DND-41 (cell line): ENCODE results near the gene EFCC1.

Source experiments
- ATAC-seq: fragments of 200-7000 bp; cut with Tn5 transposase; 3 replicates; pipeline ENCODE4 v1.9.1; 2021; ENCODE audit warnings: low read depth; ENCODE audit not compliant: insufficient read depth
- DNase-seq: peaks from one replicate; pipeline ENCODE4 v3.0.0-alpha.2; 2020
- H2AFZ ChIP-seq: 2 replicates; pipeline ENCODE4 v1.6.0; 2012; ENCODE audit warnings: low read depth, low read length
- H3K27ac ChIP-seq: 2 replicates; pipeline ENCODE4 v1.5.1; 2012; ENCODE audit warnings: low read length, inconsistent platforms
- H3K27me3 ChIP-seq: fragments of 200-600 bp; sonication (generic); 2 replicates; pipeline ENCODE4 v1.6.0; 2012; ENCODE audit warnings: low read length, mild to moderate bottlenecking, inconsistent platforms; ENCODE audit not compliant: insufficient read depth, poor library complexity
- H3K36me3 ChIP-seq: 2 replicates; pipeline ENCODE4 v1.5.1; 2012; ENCODE audit warnings: low read length, inconsistent platforms; ENCODE audit not compliant: insufficient read depth
- H3K4me1 ChIP-seq: 2 replicates; pipeline ENCODE4 v1.5.1; 2012; ENCODE audit warnings: mild to moderate bottlenecking, low read length; ENCODE audit not compliant: insufficient read depth
- H3K4me2 ChIP-seq: 2 replicates; pipeline ENCODE4 v1.6.0; 2012; ENCODE audit warnings: mild to moderate bottlenecking, moderate library complexity, low read length, inconsistent platforms; ENCODE audit not compliant: insufficient read depth
- H3K4me3 ChIP-seq, 2 experiments: fragments of 200-600 bp in 1 of 2; shearing (Covaris generic) in 1 of 2; 2 replicates each; pipeline ENCODE4 v1.5.1; 2012 to 2016; ENCODE audit warnings: inconsistent platforms in 2 of 2, low read length in 2 of 2, mild to moderate bottlenecking in 2 of 2, low read depth in 1 of 2, moderate library complexity in 1 of 2
- H3K79me2 ChIP-seq: 2 replicates; pipeline ENCODE4 v1.6.0; 2012; ENCODE audit warnings: low read length, inconsistent platforms; ENCODE audit not compliant: insufficient read depth
- H3K9ac ChIP-seq: 2 replicates; pipeline ENCODE4 v1.6.0; 2012; ENCODE audit warnings: low read depth, mild to moderate bottlenecking, inconsistent platforms, low read length, moderate library complexity
- H3K9me3 ChIP-seq: 2 replicates; pipeline ENCODE4 v1.5.1; 2012; ENCODE audit warnings: low read length, moderate library complexity, mild to moderate bottlenecking, inconsistent platforms; ENCODE audit not compliant: insufficient read depth, severe bottlenecking
- H4K20me1 ChIP-seq: 2 replicates; pipeline ENCODE4 v1.6.0; 2012; ENCODE audit warnings: low read length; ENCODE audit not compliant: insufficient read depth
- CTCF ChIP-seq: IDR thresholded peaks from 2 replicates; pipeline ENCODE4 v1.5.1; 2012; ENCODE audit warnings: borderline replicate concordance, low read length, moderate library complexity, mild to moderate bottlenecking; ENCODE audit not compliant: poor library complexity, severe bottlenecking; ENCODE audit errors: extremely low read depth
- EZH2 ChIP-seq: IDR thresholded peaks from 3 replicates; pipeline ENCODE4 v1.6.1; 2012; ENCODE audit warnings: borderline replicate concordance, low read depth, mild to moderate bottlenecking, moderate library complexity, low read length, inconsistent platforms; ENCODE audit not compliant: severe bottlenecking

EFCC1 gene

GRCh38 chr3:129059311-129059958, 58.3 kb downstream of the EFCC1 start:
- Histone ChIP-seq H3K4me3 (no peak overlapping the region), H3K27me3 (no peaks in the 10 kb centered on the region), H3K4me1 (no peaks in the 10 kb centered on the region), H3K9ac (no peak overlapping the region), H3K79me2 (no peaks in the 10 kb centered on the region), H3K36me3 (no peaks in the 10 kb centered on the region), H3K4me2 (no peak overlapping the region), H4K20me1 (no peaks in the 10 kb centered on the region), H3K9me3 (no peaks in the 10 kb centered on the region), H2AFZ (no peak overlapping the region), H3K27ac (no peak overlapping the region)
- DNase-seq, result no peak
- ATAC-seq, result no peak
- TF ChIP-seq CTCF (no peak), EZH2 (no peak)

- H3K27me3 ChIP-seq, result no peaks in the 10 kb centered on the region
- DNase-seq (no peak), ATAC-seq (no peak)
- no peaks in the 10 kb centered on the region for H3K79me2 ChIP-seq
- H2AFZ ChIP-seq, result no peak within 1 kb of the TSS
- H3K9me3 ChIP-seq, result no peaks in the 10 kb centered on the region
- no peaks in the 10 kb centered on the region for H3K4me1 ChIP-seq
- H4K20me1 ChIP-seq, result no peaks in the 10 kb centered on the region
- no peak within 1 kb of the TSS for H3K4me3 ChIP-seq
- H3K9ac ChIP-seq, result no peak within 1 kb of the TSS
- no peak within 1 kb of the TSS for H3K27ac ChIP-seq
- H3K4me2 ChIP-seq, result no peak within 1 kb of the TSS
- no peaks in the 10 kb centered on the region for H3K36me3 ChIP-seq
- TF ChIP-seq CTCF (no peak), EZH2 (no peak)
These were observed 59.3 kb downstream of the EFCC1 start, which contains the start of gene GP9 for GRCh38 chr3:129060276-129061022. TSS of gene GP9 (plus strand) at chr3:129060779. CDS start at chr3:129061740, 961 bp downstream.

- ATAC-seq (no peak), DNase-seq (no peak)
- H3K4me3 ChIP-seq, result no peak overlapping the region
- H3K27ac ChIP-seq, result no peak overlapping the region
- no peaks in the 10 kb centered on the region for H3K79me2 ChIP-seq
- TF ChIP-seq EZH2 (no peak), CTCF (no peak)
- no peak overlapping the region for H3K4me2 ChIP-seq
- H4K20me1 ChIP-seq, result no peaks in the 10 kb centered on the region
- no peak overlapping the region for H2AFZ ChIP-seq
- H3K27me3 ChIP-seq, result no peaks in the 10 kb centered on the region
- H3K9me3 ChIP-seq, result no peaks in the 10 kb centered on the region
- no peak overlapping the region for H3K9ac ChIP-seq
- no peaks in the 10 kb centered on the region for H3K4me1 ChIP-seq
- H3K36me3 ChIP-seq, result no peaks in the 10 kb centered on the region
These were observed 60.2 kb downstream of the EFCC1 start for GRCh38 chr3:129061023-129061887.
